Endothelial cell of hepatic sinusoid (primary cell): ENCODE measurements around the gene BLVRA.
"Not testable (repeated sequence)": the region's sequence is repeated elsewhere in the genome, so short reads cannot be mapped to it uniquely, and the experiment has no call there.

ENCODE experiments used
- in situ Hi-C: cut with HindIII; loops from 2 replicates; pipeline ENCODE4 v1.10.0; 2017; ENCODE audit warnings: low sequenced_read_pairs

The BLVRA gene

GRCh38 chr7:43758029-43758821 is at the start of gene BLVRA:
TSS of gene BLVRA (plus strand) at chr7:43758680. CDS start at chr7:43771159, 12,479 bp downstream.
- in situ Hi-C loops, result no loop called here

GRCh38 chr7:43711503-43711902 is 47.0 kb upstream of the BLVRA start:
- in situ Hi-C loops, result no loop called here

GRCh38 chr7:43715966-43716365 is 42.5 kb upstream of the BLVRA start:
- in situ Hi-C loops, result loop anchor here (5.0 kb wide), 2 partner anchors 91 to 139 kb away; no protein-coding TSS in a partner anchor

GRCh38 chr7:43716598-43716997 is 41.9 kb upstream of the BLVRA start:
- in situ Hi-C loops, result loop anchor here (5.0 kb wide), 2 partner anchors 91 to 139 kb away; no protein-coding TSS in a partner anchor

- in situ Hi-C loops, result no loop called here
Observed at GRCh38 chr7:43721193-43721806, 37.2 kb upstream of the BLVRA start.

- in situ Hi-C loops, result no loop called here
Observed at GRCh38 chr7:43723007-43723341, 35.5 kb upstream of the BLVRA start.

GRCh38 chr7:43725251-43725650 is 33.2 kb upstream of the BLVRA start:
- in situ Hi-C loops, result no loop called here

- in situ Hi-C loops, result no loop called here
Observed at GRCh38 chr7:43726466-43726865, 32.0 kb upstream of the BLVRA start.

GRCh38 chr7:43727003-43727402 is 31.5 kb upstream of the BLVRA start:
- in situ Hi-C loops, result no loop called here

- in situ Hi-C loops, result no loop called here
Observed at GRCh38 chr7:43727494-43727893, 31.0 kb upstream of the BLVRA start.

- in situ Hi-C loops, result no loop called here
Observed at GRCh38 chr7:43729214-43729923, 29.1 kb upstream of the BLVRA start, which contains the start of gene COA1. TSS of gene COA1 (minus strand) at chr7:43729523. CDS start at chr7:43648614, 80,909 bp downstream.

GRCh38 chr7:43729924-43730248 is 28.6 kb upstream of the BLVRA start:
- in situ Hi-C loops, result no loop called here

GRCh38 chr7:43731494-43731893 is 27.0 kb upstream of the BLVRA start:
- in situ Hi-C loops, result not testable (repeated sequence)

- in situ Hi-C loops, result not testable (repeated sequence)
Observed at GRCh38 chr7:43734575-43735332, 23.7 kb upstream of the BLVRA start.

GRCh38 chr7:43735403-43735801 is 23.1 kb upstream of the BLVRA start:
- in situ Hi-C loops, result no loop called here

- in situ Hi-C loops, result no loop called here
Observed at GRCh38 chr7:43735802-43736603, 22.5 kb upstream of the BLVRA start.

GRCh38 chr7:43737467-43738127 is 20.9 kb upstream of the BLVRA start:
- in situ Hi-C loops, result no loop called here

- in situ Hi-C loops, result no loop called here
Observed at GRCh38 chr7:43742692-43743091, 15.8 kb upstream of the BLVRA start.

- in situ Hi-C loops, result no loop called here
Observed at GRCh38 chr7:43747328-43748105, 11.0 kb upstream of the BLVRA start.
